Measurements from ENCODE around the gene OLFM3. TPM values are rescaled to one million over a fixed set of nuclear protein-coding genes. Genes with fewer than 3 reads are reported as not detected.

OLFM3 gene
- polyA plus RNA-seq, 1 donor from 2014 or later, result not detected

DNA sequence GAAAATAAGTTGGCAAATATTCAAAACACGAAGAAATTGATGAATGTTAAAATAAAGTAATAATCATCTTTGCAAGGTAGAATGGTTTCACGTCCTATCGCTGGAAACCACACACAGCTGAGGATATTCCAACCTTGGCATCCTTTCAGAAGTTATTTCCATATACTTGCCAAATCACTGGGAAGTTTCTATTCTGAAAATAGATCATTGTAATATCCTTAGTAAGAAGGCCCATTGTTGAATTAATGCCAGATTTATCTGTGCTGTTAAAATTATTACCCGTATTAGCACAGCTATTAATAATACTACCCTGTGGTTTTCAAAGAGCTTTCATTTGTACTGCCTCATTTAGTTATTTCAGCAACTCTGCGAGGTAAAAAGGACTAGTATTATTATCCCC lies 81.1 kb downstream of the OLFM3 start:
- H3K4me3 Mint-ChIP-seq, result no peak overlapping the region
- H3K36me3 Mint-ChIP-seq, result no peaks in the 10 kb centered on the region
- no peaks in the 10 kb centered on the region for H3K27me3 Mint-ChIP-seq
- no peaks in the 10 kb centered on the region for H3K9me3 Mint-ChIP-seq
- no peak overlapping the region for H3K27ac Mint-ChIP-seq
- no peaks in the 10 kb centered on the region for H3K4me1 Mint-ChIP-seq

- Mint-ChIP-seq H3K4me3 (no peak overlapping the region), H3K4me1 (no peaks in the 10 kb centered on the region), H3K9me3 (no peaks in the 10 kb centered on the region), H3K27me3 (no peaks in the 10 kb centered on the region), H3K27ac (no peak overlapping the region), H3K36me3 (no peaks in the 10 kb centered on the region)
Measured at GRCh38 chr1:101914473-101915242, 82.1 kb downstream of the OLFM3 start.

DNA sequence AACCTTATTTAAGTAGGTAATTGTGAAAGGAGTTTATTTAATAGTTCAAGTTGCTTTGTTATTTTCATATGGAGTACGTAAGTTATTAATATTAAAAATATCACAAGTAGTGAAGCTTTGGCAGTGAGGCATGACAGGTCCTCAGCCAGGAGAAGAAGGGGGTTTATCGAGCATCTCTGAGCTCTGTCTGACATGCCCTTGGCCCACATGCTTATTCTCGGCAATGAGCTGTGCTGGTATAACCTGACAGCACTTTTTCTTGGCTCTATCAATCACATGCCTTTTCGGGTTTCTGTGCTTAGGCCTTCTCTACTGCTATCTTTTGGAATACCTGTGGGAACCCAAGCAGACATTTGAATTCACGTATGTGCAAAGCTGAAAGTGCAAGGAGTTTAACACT lies 84.8 kb downstream of the OLFM3 start:
- Mint-ChIP-seq H3K4me3 (no peak overlapping the region), H3K27me3 (no peaks in the 10 kb centered on the region), H3K36me3 (no peaks in the 10 kb centered on the region), H3K27ac (no peak overlapping the region), H3K4me1 (no peaks in the 10 kb centered on the region), H3K9me3 (no peaks in the 10 kb centered on the region)

DNA sequence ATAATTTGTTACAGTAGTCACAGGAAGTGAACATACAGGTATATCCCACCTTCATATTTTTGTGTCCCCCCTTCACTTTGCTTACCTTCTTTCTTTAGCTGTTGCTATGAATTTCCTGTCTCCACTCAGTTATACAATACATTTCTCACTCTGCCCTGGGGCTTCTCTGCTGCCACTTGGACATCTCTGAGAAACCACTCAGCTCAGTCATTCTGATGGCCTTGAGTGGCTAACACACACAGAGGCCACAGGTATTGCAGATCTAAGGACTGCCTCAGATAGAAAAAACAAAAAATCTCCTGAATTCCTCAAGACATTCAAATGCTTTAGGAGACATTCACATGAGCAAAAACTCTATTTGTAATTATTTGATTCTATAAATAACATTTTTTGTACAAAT lies 87.7 kb downstream of the OLFM3 start:
- H3K4me1 Mint-ChIP-seq, result no peaks in the 10 kb centered on the region
- no peaks in the 10 kb centered on the region for H3K9me3 Mint-ChIP-seq
- no peaks in the 10 kb centered on the region for H3K27me3 Mint-ChIP-seq
- H3K36me3 Mint-ChIP-seq, result no peaks in the 10 kb centered on the region
- H3K27ac Mint-ChIP-seq, result no peak overlapping the region
- no peak overlapping the region for H3K4me3 Mint-ChIP-seq

- H3K27ac Mint-ChIP-seq, result no peak overlapping the region
- H3K36me3 Mint-ChIP-seq, result no peaks in the 10 kb centered on the region
- H3K9me3 Mint-ChIP-seq, result no peaks in the 10 kb centered on the region
- no peaks in the 10 kb centered on the region for H3K4me1 Mint-ChIP-seq
- no peak overlapping the region for H3K4me3 Mint-ChIP-seq
- no peaks in the 10 kb centered on the region for H3K27me3 Mint-ChIP-seq
Measured at GRCh38 chr1:101907264-101907663, 89.5 kb downstream of the OLFM3 start.

- Mint-ChIP-seq H3K36me3 (no peaks in the 10 kb centered on the region), H3K27me3 (no peaks in the 10 kb centered on the region), H3K9me3 (no peaks in the 10 kb centered on the region), H3K4me3 (no peak overlapping the region), H3K4me1 (no peaks in the 10 kb centered on the region), H3K27ac (no peak overlapping the region)
Measured at GRCh38 chr1:101905283-101905835, 91.4 kb downstream of the OLFM3 start.

DNA sequence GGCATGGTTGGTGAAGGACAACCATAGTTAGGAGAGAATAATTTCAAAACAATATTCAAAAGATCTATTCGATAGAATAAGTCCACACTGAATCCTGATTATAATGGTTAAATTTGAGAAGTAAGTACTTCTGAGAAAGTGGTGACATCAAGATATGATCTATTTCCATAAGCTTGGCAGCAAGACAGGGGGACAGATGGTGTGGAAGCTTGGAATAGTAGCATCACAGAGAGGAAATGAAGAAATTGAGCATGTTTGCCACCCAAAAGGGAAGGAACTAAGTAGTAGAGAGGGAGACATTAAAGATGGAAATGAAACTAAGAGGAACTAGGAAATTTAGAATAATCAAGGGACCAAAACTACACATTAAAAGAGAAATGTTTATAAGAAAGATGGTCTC lies 94.5 kb downstream of the OLFM3 start:
- Mint-ChIP-seq H3K27me3 (no peaks in the 10 kb centered on the region), H3K9me3 (no peaks in the 10 kb centered on the region), H3K27ac (no peak overlapping the region), H3K36me3 (no peaks in the 10 kb centered on the region), H3K4me1 (no peaks in the 10 kb centered on the region), H3K4me3 (no peak overlapping the region)

- no peaks in the 10 kb centered on the region for H3K36me3 Mint-ChIP-seq
- no peaks in the 10 kb centered on the region for H3K4me1 Mint-ChIP-seq
- H3K9me3 Mint-ChIP-seq, result no peaks in the 10 kb centered on the region
- H3K4me3 Mint-ChIP-seq, result no peak overlapping the region
- no peak overlapping the region for H3K27ac Mint-ChIP-seq
- H3K27me3 Mint-ChIP-seq, result no peaks in the 10 kb centered on the region
Measured at GRCh38 chr1:101898137-101898536, 98.6 kb downstream of the OLFM3 start.

GRCh38 chr1:101884621-101885020 lies 112.1 kb downstream of the OLFM3 start:
- no peak overlapping the region for H3K4me3 Mint-ChIP-seq
- peaks cover 0 to 4% (median 1%) of the 10 kb centered on the region in 3 donors for H3K9me3 Mint-ChIP-seq
- no peaks in the 10 kb centered on the region for H3K4me1 Mint-ChIP-seq
- no peak overlapping the region for H3K27ac Mint-ChIP-seq
- H3K27me3 Mint-ChIP-seq, result no peaks in the 10 kb centered on the region
- H3K36me3 Mint-ChIP-seq, result no peaks in the 10 kb centered on the region

- Mint-ChIP-seq H3K27ac (no peak overlapping the region), H3K9me3 (peaks cover 0 to 2% (median 0%) of the 10 kb centered on the region in 3 donors), H3K4me3 (no peak overlapping the region), H3K36me3 (no peaks in the 10 kb centered on the region), H3K4me1 (no peaks in the 10 kb centered on the region), H3K27me3 (no peaks in the 10 kb centered on the region)
Measured at GRCh38 chr1:101875891-101876290, 120.8 kb downstream of the OLFM3 start.

GRCh38 chr1:101873672-101874071 lies 123.1 kb downstream of the OLFM3 start:
- no peak overlapping the region for H3K4me3 Mint-ChIP-seq
- H3K27ac Mint-ChIP-seq, result no peak overlapping the region
- H3K36me3 Mint-ChIP-seq, result no peaks in the 10 kb centered on the region
- H3K27me3 Mint-ChIP-seq, result no peaks in the 10 kb centered on the region
- H3K9me3 Mint-ChIP-seq, result peaks cover 0 to 5% (median 2%) of the 10 kb centered on the region in 3 donors
- no peaks in the 10 kb centered on the region for H3K4me1 Mint-ChIP-seq

- Mint-ChIP-seq H3K27ac (no peak overlapping the region), H3K4me3 (no peak overlapping the region), H3K36me3 (no peaks in the 10 kb centered on the region), H3K27me3 (no peaks in the 10 kb centered on the region), H3K9me3 (peaks cover 0 to 10% (median 3%) of the 10 kb centered on the region in 3 donors), H3K4me1 (no peaks in the 10 kb centered on the region)
Measured at GRCh38 chr1:101859941-101860340, 136.8 kb downstream of the OLFM3 start.

DNA sequence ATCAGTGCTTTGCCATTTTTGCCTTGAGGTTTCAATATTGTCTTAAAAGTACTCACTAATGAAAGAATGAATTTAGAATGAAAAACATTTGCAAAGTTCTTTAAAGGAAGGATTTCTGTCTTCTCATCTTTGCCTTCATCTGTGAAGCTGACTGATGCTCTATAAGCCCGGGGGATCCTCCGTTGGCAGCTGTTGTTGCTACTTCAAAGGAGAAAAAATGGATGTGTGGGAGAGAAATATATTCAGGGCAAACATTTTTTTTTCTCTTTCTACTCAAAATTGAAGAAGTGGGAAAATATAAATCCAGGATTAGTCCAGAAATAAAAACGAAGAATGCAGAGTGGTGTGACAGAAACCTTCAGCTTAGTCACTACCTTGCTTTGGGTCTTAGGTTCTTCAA lies 142.5 kb downstream of the OLFM3 start:
- Mint-ChIP-seq H3K36me3 (no peaks in the 10 kb centered on the region), H3K4me1 (no peaks in the 10 kb centered on the region), H3K27ac (no peak overlapping the region), H3K9me3 (peaks cover 0 to 7% (median 0%) of the 10 kb centered on the region in 3 donors), H3K27me3 (no peaks in the 10 kb centered on the region), H3K4me3 (no peak overlapping the region)

DNA sequence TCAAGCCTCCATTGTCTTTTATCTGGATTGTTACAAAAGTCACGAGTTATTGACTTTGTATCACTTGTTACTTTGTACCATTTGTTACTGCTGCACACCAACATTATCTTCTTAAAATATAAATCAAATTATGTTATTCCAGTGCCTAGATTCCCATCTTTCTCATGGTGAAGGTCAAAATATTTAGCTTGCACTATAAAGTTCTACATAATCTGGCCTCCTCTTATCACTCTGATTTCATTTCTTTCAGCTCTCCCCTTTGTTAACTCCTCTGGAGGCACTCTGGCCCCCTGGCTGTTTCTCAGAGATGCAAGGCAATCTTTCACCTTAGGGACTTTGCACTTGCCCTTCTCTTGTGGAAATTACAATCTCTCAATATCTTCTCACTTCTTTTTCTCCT lies 143.8 kb downstream of the OLFM3 start:
- no peaks in the 10 kb centered on the region for H3K4me1 Mint-ChIP-seq
- no peaks in the 10 kb centered on the region for H3K36me3 Mint-ChIP-seq
- H3K4me3 Mint-ChIP-seq, result no peak overlapping the region
- no peak overlapping the region for H3K27ac Mint-ChIP-seq
- no peaks in the 10 kb centered on the region for H3K27me3 Mint-ChIP-seq
- no peaks in the 10 kb centered on the region for H3K9me3 Mint-ChIP-seq

DNA sequence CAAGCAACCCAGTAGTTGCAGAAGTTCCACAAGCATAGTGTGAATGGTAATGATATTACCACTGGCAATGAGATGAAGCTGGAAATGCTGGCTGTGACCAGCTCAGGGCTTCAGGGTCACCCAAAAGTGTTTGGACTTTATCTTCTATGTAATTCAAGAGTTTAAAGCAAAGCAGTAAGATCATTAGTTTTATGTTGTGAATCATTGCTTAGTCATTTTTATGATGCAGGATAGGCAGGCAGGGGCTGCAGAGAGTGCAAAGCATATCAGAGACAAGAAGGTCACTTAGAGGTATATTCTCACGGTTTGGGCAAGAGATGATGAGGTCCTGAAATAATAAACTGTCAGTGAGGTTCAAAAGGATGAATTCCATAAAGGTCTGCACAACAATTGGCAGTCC lies 147.4 kb downstream of the OLFM3 start:
- Mint-ChIP-seq H3K4me1 (no peaks in the 10 kb centered on the region), H3K9me3 (peaks cover 0 to 1% (median 0%) of the 10 kb centered on the region in 3 donors), H3K4me3 (no peak overlapping the region), H3K36me3 (no peaks in the 10 kb centered on the region), H3K27ac (no peak overlapping the region), H3K27me3 (no peaks in the 10 kb centered on the region)

- Mint-ChIP-seq H3K4me1 (no peaks in the 10 kb centered on the region), H3K36me3 (no peaks in the 10 kb centered on the region), H3K27ac (no peak overlapping the region), H3K4me3 (no peak overlapping the region), H3K27me3 (peaks cover 2% of the 10 kb centered on the region), H3K9me3 (peaks cover 0 to 1% (median 0%) of the 10 kb centered on the region in 3 donors)
Measured at GRCh38 chr1:101847626-101848025, 149.1 kb downstream of the OLFM3 start.

All from IgD-negative memory B cell (primary cell).